OCI-M1 (cell line): ENCODE measurements around the gene EYS.

ENCODE experiments used
- DNase-seq: peaks from one replicate; lab custom pipeline; 2025; lab: John Stamatoyannopoulos, UW

Gene EYS

DNA sequence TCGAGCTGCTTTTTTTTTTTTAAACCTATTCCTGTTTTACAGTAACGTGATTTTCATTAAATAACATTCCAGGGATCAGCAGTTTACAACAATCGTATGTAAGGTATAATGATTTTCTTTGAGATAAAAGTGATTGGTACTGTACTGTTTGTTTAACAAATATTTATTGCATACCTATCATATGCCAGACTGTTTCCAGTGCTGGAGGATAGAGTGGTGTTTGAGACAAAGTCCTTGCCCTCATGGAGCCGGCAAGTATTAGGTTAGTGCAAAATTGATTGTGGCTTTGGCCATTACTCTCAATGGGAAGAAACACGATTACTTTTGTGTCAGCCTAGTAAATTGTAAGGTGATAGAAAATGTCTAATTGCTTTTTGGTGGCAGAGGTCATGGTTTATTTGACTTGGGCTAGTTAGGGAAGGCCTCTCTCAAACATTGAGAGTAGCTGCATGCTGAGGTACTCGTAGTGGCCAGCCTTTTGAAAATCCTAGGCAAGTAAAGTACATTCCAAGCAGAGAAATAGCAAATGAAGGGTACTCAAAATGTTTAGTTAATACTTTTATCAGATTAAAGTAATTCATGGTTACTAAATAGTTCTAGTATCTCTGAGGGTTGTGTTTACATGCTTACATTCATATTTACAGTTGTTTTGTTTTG lies 2035.8 kb downstream of the EYS start:
- DNase-seq, result no peak
